GM12872 (cell line): ENCODE measurements around the gene PBRM1.

Source experiments
- CTCF ChIP-seq: IDR thresholded peaks from 3 replicates; pipeline ENCODE4 v1.5.1; 2011; ENCODE audit warnings: low read depth, mild to moderate bottlenecking, low read length, moderate library complexity; ENCODE audit not compliant: insufficient read depth

PBRM1 gene

GRCh38 chr3:52710512-52710911 is 24.8 kb upstream of the PBRM1 start:
- no peak for TF ChIP-seq CTCF

- no peak for TF ChIP-seq CTCF
Observed at GRCh38 chr3:52707585-52707984, 21.9 kb upstream of the PBRM1 start.

- TF ChIP-seq CTCF: no peak
Observed at GRCh38 chr3:52705688-52706686, 20.3 kb upstream of the PBRM1 start, which contains the start of the genes GLT8D1 and SPCS1. Gene GLT8D1 (minus strand): TSS chr3:52705791. CDS start chr3:52700460, 5,331 bp downstream. Gene SPCS1 (plus strand): TSS chr3:52706106. CDS start chr3:52706247, 141 bp downstream.

GRCh38 chr3:52705438-52705687 is 19.6 kb upstream of the PBRM1 start:
- no peak for TF ChIP-seq CTCF

- no peak for TF ChIP-seq CTCF
Observed at GRCh38 chr3:52704611-52705437, 19.1 kb upstream of the PBRM1 start.

- TF ChIP-seq CTCF: no peak
Observed at GRCh38 chr3:52703341-52703740, 17.6 kb upstream of the PBRM1 start.

- TF ChIP-seq CTCF: no peak
Observed at GRCh38 chr3:52697632-52697965, 11.9 kb upstream of the PBRM1 start.
